MCF 10A (cell line): ENCODE results near the gene CACNB4. TPM values are rescaled to one million over a fixed set of nuclear protein-coding genes. Genes with fewer than 3 reads are reported as not detected.

Source experiments
- BruUV-seq: library from RNA; stranded (reverse); fragments of 400-500 nt; replicated peaks from 2 replicates; lab custom pipeline; 2021; lab: Mats Ljungman, UMichigan
- CTCF ChIA-PET: fragments of 300-600 bp; sonication (Branson Sonifier 250); formaldehyde crosslinking; extraction: SDS; loops from one replicate; lab custom pipeline; 2021; ENCODE audit warnings: antibody characterized with exemption, inconsistent platforms; lab: Yijun Ruan, JAX
- POLR2A ChIA-PET: fragments of 300-600, 350-650 bp; sonication (Branson Sonifier 250); formaldehyde crosslinking; extraction: SDS; loops from one replicate; lab custom pipeline; 2020; ENCODE audit warnings: antibody characterized with exemption, inconsistent platforms; lab: Yijun Ruan, JAX
- DNase-seq: peaks from one replicate; pipeline ENCODE4 v3.0.0-alpha.2; 2018; ENCODE audit not compliant: unreplicated experiment
- H3K27ac Mint-ChIP-seq: one replicate; pipeline ENCODE4 v1.8.0; 2022; ENCODE audit warnings: mild to moderate bottlenecking, low read depth, mixed read lengths; ENCODE audit not compliant: unreplicated experiment
- H3K27me3 Mint-ChIP-seq: one replicate; pipeline ENCODE4 v1.8.0; 2022; ENCODE audit warnings: mixed read lengths; ENCODE audit not compliant: insufficient read depth, unreplicated experiment
- H3K36me3 Mint-ChIP-seq: one replicate; pipeline ENCODE4 v1.8.0; 2022; ENCODE audit warnings: mild to moderate bottlenecking, moderate library complexity, mixed read lengths; ENCODE audit not compliant: insufficient read depth, unreplicated experiment
- H3K4me1 Mint-ChIP-seq: one replicate; pipeline ENCODE4 v1.8.0; 2022; ENCODE audit warnings: mixed read lengths; ENCODE audit not compliant: insufficient read depth, unreplicated experiment
- H3K4me3 Mint-ChIP-seq: one replicate; pipeline ENCODE4 v1.8.0; 2022; ENCODE audit warnings: mild to moderate bottlenecking, moderate library complexity, mixed read lengths; ENCODE audit not compliant: unreplicated experiment
- H3K9me3 Mint-ChIP-seq: one replicate; pipeline ENCODE4 v1.8.0; 2022; ENCODE audit warnings: mixed read lengths; ENCODE audit not compliant: unreplicated experiment
- intact Hi-C: fragments of 100-400 bp; cut with micrococcal nuclease; formaldehyde crosslinking; loops from 2 replicates; pipeline ENCODE4 v1.14.1; 2022
- total RNA-seq: library from RNA; stranded (reverse); gene quantifications from 2 replicates; pipeline ENCODE4 v1.2.3, GENCODE V29; 2022
- TF ChIP-seq, protein P1 (sequence below): fragments of 200-600 bp; IDR thresholded peaks from one replicate; pipeline ENCODE4 v1.8.0; 2022; ENCODE audit warnings: antibody characterized with exemption, mild to moderate bottlenecking; ENCODE audit not compliant: unreplicated experiment

The CACNB4 gene
- total RNA-seq, 1 experiment from 2014 or later: 0.49 TPM

DNA sequence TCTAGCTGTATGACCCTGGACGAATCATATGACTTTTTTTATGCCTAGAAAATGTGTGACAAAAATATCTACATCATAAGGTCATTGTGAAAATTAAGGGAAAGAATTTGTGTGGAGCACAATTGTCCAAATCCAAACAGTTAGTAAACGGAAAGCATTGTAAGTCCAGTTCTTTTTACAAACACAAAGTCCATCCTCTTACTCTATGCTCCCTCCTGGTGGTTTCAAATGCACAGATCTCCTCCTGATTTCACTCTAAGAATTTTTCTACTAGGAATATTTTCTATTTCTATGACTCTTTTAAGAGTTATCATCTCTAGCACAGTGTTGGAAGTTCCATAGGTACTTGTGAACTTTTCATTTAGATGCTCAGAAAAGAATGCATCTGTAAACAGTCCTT is 145.4 kb downstream of the CACNB4 start:
- intact Hi-C loops: no loop called here
- BruUV-seq: no TSS peak
- H3K9me3 Mint-ChIP-seq: no peaks in the 10 kb centered on the region

DNA sequence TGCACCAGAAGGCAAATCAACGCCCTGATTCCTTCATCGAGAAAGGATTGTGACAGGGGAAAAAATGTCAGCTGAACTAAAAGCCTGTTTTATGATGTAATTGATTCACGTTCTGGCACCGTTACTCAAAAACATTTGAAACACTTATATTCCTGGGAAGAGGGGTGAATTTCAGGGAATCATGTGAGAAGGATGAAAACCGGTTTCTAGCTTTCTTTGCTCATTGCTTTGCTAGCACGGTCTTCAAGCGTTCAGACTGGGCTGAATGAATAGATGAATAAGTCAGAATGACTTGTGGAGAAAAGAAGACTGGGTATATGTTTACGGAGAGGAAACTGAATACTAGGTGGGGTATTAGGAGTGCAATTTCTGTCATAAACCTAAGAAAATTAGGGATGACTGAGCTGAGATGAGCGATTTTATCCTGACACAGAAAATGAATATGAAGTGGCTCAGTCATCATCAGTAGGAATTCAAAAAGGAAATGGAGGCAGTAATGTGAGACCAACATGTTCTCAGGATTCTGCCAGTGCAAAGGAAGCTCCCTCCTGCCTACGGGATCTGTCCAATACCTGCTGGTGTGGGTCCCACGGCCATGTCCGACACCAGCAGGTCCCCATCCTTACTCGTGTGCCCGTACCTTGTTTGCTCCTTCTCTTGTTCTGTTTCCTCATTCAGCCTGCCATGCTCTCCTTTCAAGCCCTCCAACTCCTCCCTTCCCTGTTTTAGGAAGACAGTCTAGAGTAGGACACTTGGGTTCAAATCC is 146.0 kb downstream of the CACNB4 start:
- ChIA-PET CTCF (interaction anchor here (0.6 to 2.3 kb wide), 2 partner anchors 12 to 516 kb away, joined by 5 read pairs; no protein-coding TSS in a partner anchor), POLR2A (interaction anchor here (1.3 kb wide), 1 partner anchor 25 kb away, joined by 4 read pairs; no protein-coding TSS in a partner anchor)
- no peaks in the 10 kb centered on the region for H3K36me3 Mint-ChIP-seq

More for the DNA sequence above, 145.4 kb downstream of the CACNB4 start:
- no peaks in the 10 kb centered on the region for H3K27me3 Mint-ChIP-seq
- ChIA-PET POLR2A (interaction anchor here (1.3 kb wide), 1 partner anchor 26 kb away, joined by 4 read pairs; no protein-coding TSS in a partner anchor), CTCF (interaction anchor here (0.6 to 2.3 kb wide), 3 partner anchors 8 to 517 kb away, joined by 4 to 5 read pairs (median 5); no protein-coding TSS in a partner anchor)
- TF ChIP-seq, protein P1, sequence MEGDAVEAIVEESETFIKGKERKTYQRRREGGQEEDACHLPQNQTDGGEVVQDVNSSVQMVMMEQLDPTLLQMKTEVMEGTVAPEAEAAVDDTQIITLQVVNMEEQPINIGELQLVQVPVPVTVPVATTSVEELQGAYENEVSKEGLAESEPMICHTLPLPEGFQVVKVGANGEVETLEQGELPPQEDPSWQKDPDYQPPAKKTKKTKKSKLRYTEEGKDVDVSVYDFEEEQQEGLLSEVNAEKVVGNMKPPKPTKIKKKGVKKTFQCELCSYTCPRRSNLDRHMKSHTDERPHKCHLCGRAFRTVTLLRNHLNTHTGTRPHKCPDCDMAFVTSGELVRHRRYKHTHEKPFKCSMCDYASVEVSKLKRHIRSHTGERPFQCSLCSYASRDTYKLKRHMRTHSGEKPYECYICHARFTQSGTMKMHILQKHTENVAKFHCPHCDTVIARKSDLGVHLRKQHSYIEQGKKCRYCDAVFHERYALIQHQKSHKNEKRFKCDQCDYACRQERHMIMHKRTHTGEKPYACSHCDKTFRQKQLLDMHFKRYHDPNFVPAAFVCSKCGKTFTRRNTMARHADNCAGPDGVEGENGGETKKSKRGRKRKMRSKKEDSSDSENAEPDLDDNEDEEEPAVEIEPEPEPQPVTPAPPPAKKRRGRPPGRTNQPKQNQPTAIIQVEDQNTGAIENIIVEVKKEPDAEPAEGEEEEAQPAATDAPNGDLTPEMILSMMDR: no peak
- no peak for DNase-seq
- no peak overlapping the region for H3K27ac Mint-ChIP-seq
- H3K4me3 Mint-ChIP-seq: no peak overlapping the region
- H3K4me1 Mint-ChIP-seq: peaks cover 2% of the 10 kb centered on the region
- no peaks in the 10 kb centered on the region for H3K36me3 Mint-ChIP-seq

DNA sequence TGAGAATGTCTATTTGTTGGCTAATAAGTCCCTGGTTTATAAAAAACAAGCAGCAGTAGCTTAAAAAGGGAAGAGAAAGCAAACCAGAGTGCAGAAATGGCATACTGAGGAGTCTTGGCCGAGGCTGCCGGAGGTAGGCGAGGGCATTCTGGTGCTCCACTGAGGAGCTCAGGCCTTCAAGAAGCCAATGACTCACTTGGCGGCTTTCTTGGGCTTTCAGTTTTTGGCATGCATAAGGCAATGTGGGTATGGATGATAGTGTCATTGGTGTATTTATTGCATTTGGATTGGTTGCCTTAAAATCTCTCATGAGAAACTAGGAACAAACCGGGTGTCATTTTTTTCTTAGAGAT is 151.1 kb downstream of the CACNB4 start:
- ChIA-PET CTCF (interaction anchor here (0.6 to 1.6 kb wide), 14 partner anchors 8 to 140 kb away, joined by 3 to 7 read pairs (median 3); no protein-coding TSS in a partner anchor), POLR2A (interaction anchor here (0.6 to 2.1 kb wide), 10 partner anchors 9 to 120 kb away, joined by 3 to 23 read pairs (median 3); partner anchors contain the start of gene ARL5A)
- no peaks in the 10 kb centered on the region for H3K27me3 Mint-ChIP-seq
- peaks cover 25% of the 10 kb centered on the region for H3K4me1 Mint-ChIP-seq
- TF ChIP-seq, protein P1: no peak
- H3K27ac Mint-ChIP-seq: no peak overlapping the region
- H3K36me3 Mint-ChIP-seq: no peaks in the 10 kb centered on the region
- intact Hi-C loops: no loop called here
- peak overlapping the region; percentile 47 for H3K4me3 Mint-ChIP-seq
- H3K9me3 Mint-ChIP-seq: peaks cover 7% of the 10 kb centered on the region
- no TSS peak for BruUV-seq
- peak; percentile 87 for DNase-seq

More for the DNA sequence above, 146.0 kb downstream of the CACNB4 start:
- Mint-ChIP-seq H3K9me3 (no peaks in the 10 kb centered on the region), H3K4me1 (peaks cover 3% of the 10 kb centered on the region), H3K4me3 (no peak overlapping the region), H3K27ac (no peak overlapping the region), H3K27me3 (no peaks in the 10 kb centered on the region)
- TF ChIP-seq, protein P1: no peak
- BruUV-seq: no TSS peak
- intact Hi-C loops: no loop called here
- no peak for DNase-seq
